NB4 (cell line): Measurements from ENCODE around the gene MATN1.

Source experiments
- CTCF ChIP-seq: IDR thresholded peaks from one replicate; pipeline ENCODE4 v1.5.1; 2012; ENCODE audit warnings: low read depth, low read length
- MAX ChIP-seq: IDR thresholded peaks from 2 replicates; pipeline ENCODE4 v1.6.1; 2011; ENCODE audit warnings: low read depth, low read length
- POLR2A ChIP-seq: IDR thresholded peaks from 2 replicates; pipeline ENCODE4 v1.6.1; 2011; ENCODE audit warnings: mild to moderate bottlenecking; ENCODE audit not compliant: insufficient read length; ENCODE audit errors: extremely low read depth

- TF ChIP-seq CTCF (no peak), POLR2A (no peak), MAX (no peak)
Measured at GRCh38 chr1:30737357-30738039, 14.1 kb upstream of the MATN1 start.
